ENCODE measurements around the gene PIK3C2G.

PIK3C2G gene

GRCh38 chr12:18567787-18568186 is 306.5 kb downstream of the PIK3C2G start:
- DNase-seq, result no peak

- no peak for DNase-seq
These were observed 309.2 kb downstream of the PIK3C2G start for GRCh38 chr12:18570543-18570942.

DNA sequence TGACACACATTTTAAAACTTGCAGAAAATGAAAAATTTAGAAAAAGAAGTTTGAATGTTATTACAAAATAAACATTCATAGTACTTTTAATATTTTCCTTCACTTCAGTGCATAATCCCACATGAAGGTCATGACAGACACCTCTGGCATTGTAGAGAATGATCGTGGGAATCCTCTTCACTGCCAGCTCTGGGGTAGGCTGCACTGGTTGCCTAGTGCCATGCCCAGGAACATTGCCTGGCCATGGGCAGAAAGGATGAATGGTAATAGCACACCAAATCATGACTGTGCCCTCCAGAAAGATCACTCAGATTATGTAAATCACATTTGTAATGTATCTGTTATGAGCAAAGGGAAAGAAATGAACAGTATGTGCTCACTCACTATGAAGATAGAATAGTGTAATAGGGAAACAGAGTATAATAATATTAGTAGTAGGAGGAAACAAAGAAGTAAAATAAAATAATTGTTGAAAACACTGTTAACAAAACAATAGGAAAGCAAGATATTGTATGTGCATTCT is 314.8 kb downstream of the PIK3C2G start:
- DNase-seq, result no peak

GRCh38 chr12:18576648-18577047 is 315.3 kb downstream of the PIK3C2G start:
- no peak for DNase-seq

DNA sequence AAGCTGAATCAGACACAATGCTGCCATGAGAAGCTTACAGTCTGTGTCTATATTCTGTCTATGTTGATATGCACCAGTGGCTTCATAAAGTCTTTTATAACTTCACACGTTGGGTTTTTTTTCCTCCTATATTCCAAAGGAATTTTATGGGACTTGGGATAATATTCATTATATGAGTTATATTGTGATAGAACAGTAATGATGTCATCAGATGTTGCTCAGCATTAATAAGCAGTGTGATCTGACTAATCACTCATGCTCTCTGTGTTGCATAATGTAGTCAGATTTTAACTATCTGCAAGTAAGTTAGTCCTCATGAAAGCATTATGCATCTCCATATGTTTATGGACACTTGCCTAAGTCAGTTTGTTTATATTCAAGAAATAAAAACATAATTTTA is 316.9 kb downstream of the PIK3C2G start:
- no peak for DNase-seq

DNA sequence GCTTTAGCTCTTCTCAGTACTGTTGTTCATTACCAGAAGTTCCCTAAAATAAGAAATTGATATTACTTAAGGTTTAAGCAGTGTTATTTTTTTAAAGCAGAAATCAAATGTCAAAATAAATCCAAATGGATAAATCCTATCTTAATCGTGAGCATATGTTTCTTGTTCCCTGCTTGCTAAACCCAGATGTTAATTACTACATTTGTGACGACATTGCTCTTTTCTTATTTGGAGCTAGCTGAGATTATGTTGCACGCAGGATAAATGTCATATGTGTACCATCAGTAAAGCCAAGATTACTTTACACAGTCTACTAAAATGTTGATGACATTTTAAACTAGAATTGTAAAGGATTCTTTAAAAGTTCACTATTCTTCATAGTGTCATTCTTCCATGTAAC is 319.0 kb downstream of the PIK3C2G start:
- no peak for DNase-seq

- no peak for DNase-seq
These were observed 319.4 kb downstream of the PIK3C2G start for GRCh38 chr12:18580706-18581105.

DNA sequence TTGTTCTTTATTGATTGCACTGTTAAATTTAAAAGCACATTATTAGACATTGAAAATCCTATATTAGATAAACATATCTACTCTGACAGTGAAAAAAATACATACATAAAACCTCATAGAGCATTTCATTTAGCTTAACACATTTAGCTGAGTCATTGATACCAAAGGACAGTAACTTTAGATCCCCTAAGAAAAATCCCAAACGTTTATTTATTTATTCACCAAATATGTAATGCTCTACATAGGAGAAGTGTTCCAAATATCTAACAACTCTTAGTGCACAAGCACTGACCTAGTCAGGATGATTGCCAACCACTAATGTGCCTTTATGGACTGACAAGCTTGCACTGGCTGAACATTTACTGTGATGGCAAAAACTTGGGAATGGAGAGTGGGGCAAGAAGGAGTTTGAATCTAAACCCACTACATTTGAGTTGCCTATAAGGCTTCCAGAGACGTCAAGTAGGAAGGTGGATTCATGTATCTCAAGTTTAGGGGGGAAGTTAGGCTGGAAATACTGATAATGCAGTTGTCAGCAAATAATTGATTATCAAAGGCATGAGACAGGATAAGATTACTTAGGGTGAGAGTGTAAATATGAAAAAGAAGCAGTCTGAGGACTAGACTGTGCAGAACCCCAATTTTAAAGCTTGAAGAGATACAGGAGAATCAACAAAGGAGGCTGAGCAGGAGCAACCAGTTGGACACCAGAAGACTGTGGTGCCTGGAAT is 320.1 kb downstream of the PIK3C2G start:
- DNase-seq, result no peak

DNA sequence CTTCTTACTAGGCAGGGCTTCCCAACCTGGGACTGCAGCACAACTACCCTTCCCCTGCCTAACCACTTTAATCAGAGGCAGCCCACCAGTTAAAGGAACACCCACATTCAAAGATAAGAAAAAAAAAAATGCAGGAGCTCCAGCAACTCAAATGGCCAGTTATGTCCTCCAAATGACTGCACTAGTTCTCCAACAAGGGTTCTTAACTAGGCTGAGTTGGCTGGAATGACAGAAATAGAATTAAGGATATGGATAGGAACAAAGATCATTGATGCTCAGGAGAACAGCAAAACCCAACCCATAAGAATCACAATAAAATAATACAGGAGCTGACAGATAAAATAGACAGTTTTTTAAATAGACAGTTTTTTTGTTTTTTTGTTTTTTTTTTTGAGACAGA is 322.3 kb downstream of the PIK3C2G start:
- DNase-seq, result no peak

GRCh38 chr12:18586581-18586980 is 325.3 kb downstream of the PIK3C2G start:
- DNase-seq, result no peak

DNA sequence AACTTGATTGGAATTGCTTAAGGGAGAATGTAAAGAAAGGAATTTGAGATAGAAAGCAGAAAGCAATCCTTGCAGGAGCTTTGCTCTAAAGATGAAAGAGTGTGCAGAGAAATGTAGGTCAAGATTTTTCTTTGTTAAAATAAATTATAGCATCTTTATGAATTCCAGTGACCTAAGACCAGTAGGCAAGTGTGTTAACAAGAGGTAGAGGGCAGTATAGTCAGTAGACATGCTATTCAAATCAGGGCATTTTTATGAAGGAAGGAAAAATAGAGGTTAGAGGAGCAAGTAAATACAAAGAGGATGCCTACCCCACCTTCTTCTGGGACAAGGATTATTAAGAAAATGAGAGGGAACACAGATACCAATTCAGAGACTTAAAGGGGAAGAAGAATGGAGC is 328.0 kb downstream of the PIK3C2G start:
- DNase-seq, result no peak

DNA sequence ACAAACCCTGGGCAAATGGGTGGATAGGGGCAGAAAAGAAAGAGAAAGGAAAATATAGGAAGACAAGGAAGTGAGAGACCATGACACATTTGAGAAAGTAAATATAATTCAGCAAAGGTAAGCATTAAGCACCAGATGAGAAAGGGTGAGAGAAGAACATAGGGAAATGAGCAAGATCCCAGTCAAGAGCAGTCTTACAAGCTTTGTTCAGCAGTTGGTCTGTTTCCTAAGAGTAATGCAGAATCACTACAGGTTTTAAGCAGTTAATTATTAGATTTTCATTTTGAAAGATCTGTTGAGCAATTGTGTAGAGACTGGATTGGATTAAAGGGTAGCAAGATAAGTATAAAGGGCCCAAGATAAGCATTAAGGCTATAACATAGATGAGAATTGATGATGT is 330.2 kb downstream of the PIK3C2G start:
- DNase-seq, result no peak

- DNase-seq, result no peak
These were observed 334.1 kb downstream of the PIK3C2G start for GRCh38 chr12:18595412-18595811.

DNA sequence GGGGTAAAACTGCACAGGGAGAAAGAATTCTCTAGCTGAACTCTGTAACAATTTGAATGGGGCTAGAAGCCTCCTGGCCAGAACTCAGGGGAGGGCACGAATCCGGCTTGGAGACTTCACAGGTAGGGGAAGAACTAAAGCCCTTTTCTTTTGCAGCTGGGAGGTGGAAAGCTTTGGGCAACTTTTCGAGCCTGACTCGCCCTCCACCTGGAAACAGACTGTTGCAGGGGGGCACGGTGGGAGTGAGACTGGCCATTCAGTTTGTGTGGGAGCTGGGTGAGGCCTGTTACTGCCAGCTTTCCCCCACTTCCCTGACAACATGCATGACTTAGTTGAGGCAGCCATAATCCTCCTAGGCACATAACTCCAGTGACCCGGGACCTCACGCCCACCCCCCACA is 340.6 kb downstream of the PIK3C2G start:
- DNase-seq, result no peak

DNA sequence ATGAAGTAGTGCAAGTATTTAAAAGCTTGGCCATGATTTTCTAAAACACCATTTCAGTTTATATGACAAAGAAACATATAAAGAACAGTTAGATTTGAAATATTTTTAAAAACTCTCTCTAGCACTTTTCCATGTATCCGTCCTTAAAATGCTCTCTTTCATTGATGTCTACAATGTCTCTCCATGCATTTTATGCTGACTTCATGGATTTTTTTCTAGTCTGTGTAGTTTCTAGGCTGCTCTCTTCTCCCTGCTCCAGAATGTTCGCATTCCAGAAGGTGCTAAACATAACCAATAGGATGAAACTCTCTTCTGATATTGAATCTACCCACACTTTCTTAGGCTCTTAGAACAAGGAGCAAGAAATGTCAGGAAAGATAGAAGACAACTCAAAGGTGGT is 351.7 kb downstream of the PIK3C2G start:
- no peak for DNase-seq

GRCh38 chr12:18620986-18621385 is 359.7 kb downstream of the PIK3C2G start:
- no peak for DNase-seq

- no peak for DNase-seq
These were observed 368.1 kb downstream of the PIK3C2G start for GRCh38 chr12:18629445-18629844.

DNA sequence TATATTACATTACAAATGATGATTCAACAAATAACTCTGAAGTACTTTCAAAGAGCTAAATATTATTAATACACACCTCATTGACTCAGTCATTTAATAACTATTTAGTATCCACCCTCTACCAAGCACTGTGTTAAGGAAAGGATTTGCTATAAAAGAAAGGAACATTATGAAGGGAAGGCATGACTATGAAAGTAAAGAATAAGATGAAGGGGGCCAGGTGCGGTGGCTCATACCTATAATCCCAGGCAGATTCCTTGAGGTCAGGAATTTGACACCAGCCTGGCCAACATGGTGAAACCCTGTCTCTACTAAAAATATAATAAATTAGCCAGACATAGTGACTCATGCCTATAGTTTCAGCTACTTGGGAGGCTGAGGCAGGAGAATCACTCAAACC is 368.6 kb downstream of the PIK3C2G start:
- no peak for DNase-seq

GRCh38 chr12:18631339-18631738 is 370.0 kb downstream of the PIK3C2G start:
- no peak for DNase-seq

GRCh38 chr12:18632848-18633247 is 371.5 kb downstream of the PIK3C2G start:
- no peak for DNase-seq

- no peak for DNase-seq
These were observed 373.1 kb downstream of the PIK3C2G start for GRCh38 chr12:18634382-18634781.

DNA sequence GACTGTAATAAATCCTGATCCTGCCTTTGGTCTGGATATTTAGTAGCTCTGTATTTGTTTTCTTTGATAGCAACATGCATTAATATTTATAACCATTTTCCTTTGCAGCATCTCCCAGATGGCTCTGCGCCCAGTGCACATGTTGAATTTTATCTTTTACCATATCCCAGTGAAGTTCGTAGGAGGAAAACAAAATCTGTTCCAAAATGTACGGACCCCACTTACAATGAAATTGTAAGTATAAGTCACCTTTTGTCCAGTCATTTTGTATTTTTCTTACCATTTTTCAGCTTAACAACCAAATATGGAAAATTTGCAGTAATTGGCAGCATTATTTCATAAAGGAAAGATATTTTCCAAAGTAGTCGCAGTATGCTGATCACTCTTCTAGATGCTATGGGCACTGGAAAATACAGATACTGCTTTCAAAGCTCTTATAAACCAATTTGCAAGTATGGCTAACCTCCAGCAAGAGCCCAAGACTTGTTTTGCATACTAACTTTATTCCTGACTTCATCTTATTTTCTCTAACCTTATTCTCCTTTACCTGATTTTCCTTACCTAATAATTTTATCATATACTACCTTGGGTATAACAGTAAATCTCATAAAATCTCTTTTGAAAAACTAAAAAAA is 379.1 kb downstream of the PIK3C2G start:
- no peak for DNase-seq

DNA sequence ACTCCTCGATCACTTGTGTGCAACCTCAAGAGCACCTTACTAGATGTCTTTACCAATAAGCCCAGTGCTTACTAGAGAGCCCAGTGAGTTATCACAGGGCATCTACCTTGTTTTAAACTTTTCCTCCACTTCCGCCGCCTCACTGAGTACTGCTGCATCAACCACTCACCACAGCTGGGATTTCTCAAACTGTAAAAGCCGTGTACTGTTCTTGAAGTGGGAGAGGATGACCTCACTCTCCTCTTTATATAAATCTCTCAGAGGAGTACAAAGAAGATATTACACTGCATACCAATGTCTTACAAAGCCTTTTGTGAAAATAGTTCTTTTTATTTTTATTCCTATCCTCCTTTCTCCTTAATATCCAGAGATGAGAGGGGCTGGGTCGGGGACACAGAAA is 382.4 kb downstream of the PIK3C2G start:
- no peak for DNase-seq

DNA sequence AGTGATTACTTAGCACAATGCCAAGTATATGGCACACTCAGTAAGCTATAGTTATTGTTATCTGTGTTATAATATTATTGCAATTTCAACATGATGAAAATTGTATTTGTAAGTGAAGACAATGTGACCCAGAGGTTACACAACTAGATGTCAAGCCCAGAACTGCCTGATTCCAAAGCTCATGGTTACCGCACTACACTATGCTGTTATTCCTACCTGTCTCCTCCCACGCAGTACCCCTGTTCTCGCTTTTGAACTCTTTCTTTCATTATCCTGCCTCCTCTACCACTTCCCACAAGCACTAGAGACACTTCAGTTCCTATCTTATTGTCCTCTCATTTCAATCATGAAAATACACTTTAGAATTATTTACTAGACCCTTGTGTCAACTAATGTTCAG is 383.2 kb downstream of the PIK3C2G start:
- DNase-seq, result no peak

Measured in right forelimb (tissue), 1 donor.